Measurements from ENCODE around the gene INSYN2B.

The INSYN2B gene

DNA sequence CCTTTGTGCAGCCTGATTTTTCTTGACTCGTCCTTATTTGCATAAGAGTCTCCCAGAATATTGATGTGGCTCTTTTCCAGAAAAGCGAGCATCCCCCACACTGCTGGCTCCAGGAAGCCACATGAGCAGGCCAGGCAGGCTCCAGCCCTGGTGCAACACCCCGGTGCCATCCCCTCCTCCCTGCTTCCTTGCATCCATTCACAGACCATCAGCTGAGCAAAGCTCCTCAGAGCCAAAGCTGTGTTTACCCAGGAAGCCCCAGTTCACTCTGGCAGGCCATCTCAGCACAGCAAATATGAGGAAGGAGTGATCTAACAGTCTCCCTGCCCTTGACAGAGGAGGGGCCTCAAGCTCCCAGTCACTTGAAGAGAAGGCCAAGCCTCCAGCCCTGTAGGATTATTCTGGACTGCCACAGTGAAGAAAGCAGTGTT is 34.4 kb downstream of the INSYN2B start:
- H3K79me2 ChIP-seq (ENCODE audit: insufficient read depth, low read length) = no peaks in the 10 kb centered on the region
- H3K9me3 ChIP-seq (ENCODE audit: insufficient read depth, low read length, severe bottlenecking) = no peaks in the 10 kb centered on the region
- DNase-seq = no peak
- TF ChIP-seq EZH2 (IDR thresholded peaks at IDR 0.05; ENCODE audit: borderline replicate concordance, low read depth, low read length, severe bottlenecking) = no peak
- TF ChIP-seq CTCF (IDR thresholded peaks at IDR 0.05; ENCODE audit: borderline replicate concordance, extremely low read depth, low read length, poor library complexity, severe bottlenecking) = no peak
- no peaks in the 10 kb centered on the region for H3K4me1 ChIP-seq (ENCODE audit: insufficient read depth, low read length)
- no peaks in the 10 kb centered on the region for H3K27me3 ChIP-seq (ENCODE audit: insufficient read depth, low read length, poor library complexity)
- no peak overlapping the region for H3K4me2 ChIP-seq (ENCODE audit: insufficient read depth, low read length)
- no peak overlapping the region for H3K27ac ChIP-seq (ENCODE audit: low read length)
- H4K20me1 ChIP-seq (ENCODE audit: insufficient read depth, low read length) = peaks cover 19% of the 10 kb centered on the region; the same call in 1 of the 2 replicates
- no peak overlapping the region for H3K4me3 ChIP-seq (ENCODE audit: low read depth in 1 of 2, low read length in 2 of 2)
- 0 out of 3 replicates have a peak, but pooled peaks have one; percentile 19 for ATAC-seq (ENCODE audit: insufficient read depth, low read depth)
- no peak overlapping the region for H3K9ac ChIP-seq (ENCODE audit: low read depth, low read length)
- peaks cover 45% of the 10 kb centered on the region for H3K36me3 ChIP-seq (ENCODE audit: insufficient read depth, low read length)
- no peak overlapping the region for H2AFZ ChIP-seq (ENCODE audit: low read depth, low read length)

DNA sequence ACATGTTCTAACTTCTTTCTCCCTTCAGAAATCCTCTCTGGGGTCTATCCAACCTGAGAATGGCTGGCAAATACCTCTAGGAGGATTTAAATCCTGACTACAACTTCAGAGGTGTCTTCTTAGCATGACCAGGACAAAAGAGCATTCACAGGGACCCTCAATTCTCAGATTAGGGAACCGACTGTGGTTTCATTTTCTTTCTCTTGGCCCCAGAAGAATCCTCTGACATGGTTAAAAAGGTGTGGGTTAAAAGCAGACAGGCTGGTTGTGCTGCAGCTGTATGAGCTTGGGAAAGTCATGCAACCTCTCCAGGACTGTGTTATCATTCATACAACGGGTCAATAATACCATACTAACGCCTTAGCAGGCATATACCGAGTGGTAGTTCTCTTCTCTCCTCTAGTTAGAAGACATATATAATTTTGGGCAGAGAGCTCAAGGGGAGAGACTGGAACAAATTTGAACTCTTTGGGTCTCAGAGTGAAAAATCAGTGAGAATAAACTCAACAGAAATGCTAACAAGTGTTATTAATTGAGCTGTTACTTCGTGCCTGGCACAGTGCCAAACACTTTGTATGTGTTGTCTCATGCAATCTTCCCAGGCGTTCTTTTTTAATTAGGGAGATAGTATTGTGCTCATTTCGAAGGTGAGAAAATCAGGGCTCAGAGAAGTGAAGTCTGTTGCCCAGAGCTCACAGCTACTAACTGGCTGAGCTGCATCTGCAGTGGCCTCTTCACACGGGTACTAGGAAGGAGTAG is 35.2 kb downstream of the INSYN2B start:
- ATAC-seq (ENCODE audit: insufficient read depth, low read depth) = 0 out of 3 replicates have a peak, but pooled peaks have one; percentile 35

DNA sequence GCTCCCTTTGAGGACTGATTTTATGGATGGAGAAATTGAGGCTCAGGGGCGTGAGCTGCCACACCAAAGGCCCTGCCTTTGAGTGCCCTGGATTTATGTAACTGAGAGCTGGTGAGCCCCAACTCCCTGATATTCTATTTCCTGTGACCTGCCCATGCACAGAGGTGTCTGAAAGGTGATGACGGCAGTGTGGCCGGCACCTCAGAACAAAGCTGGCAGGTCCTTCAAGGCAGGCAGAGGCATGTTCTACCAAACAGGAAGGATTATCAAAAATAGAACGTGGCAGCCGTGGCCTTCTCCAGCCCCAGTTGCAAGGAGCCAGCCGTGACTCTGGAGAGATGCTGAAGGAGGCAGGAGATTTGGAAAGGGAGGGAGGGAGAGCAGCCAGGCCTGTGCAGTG is 36.2 kb downstream of the INSYN2B start:
- H3K4me3 ChIP-seq (ENCODE audit: low read depth in 1 of 2, low read length in 2 of 2) = no peak overlapping the region
- H4K20me1 ChIP-seq (ENCODE audit: insufficient read depth, low read length) = peaks cover 20% of the 10 kb centered on the region; the same call in 1 of the 2 replicates
- ATAC-seq (ENCODE audit: insufficient read depth, low read depth) (no peak), DNase-seq (no peak)
- no peaks in the 10 kb centered on the region for H3K4me1 ChIP-seq (ENCODE audit: insufficient read depth, low read length)
- H3K4me2 ChIP-seq (ENCODE audit: insufficient read depth, low read length) = no peak overlapping the region
- peaks cover 37% of the 10 kb centered on the region for H3K36me3 ChIP-seq (ENCODE audit: insufficient read depth, low read length)
- H3K9ac ChIP-seq (ENCODE audit: low read depth, low read length) = no peak overlapping the region
- no peak overlapping the region for H2AFZ ChIP-seq (ENCODE audit: low read depth, low read length)
- H3K79me2 ChIP-seq (ENCODE audit: insufficient read depth, low read length) = no peaks in the 10 kb centered on the region
- no peaks in the 10 kb centered on the region for H3K27me3 ChIP-seq (ENCODE audit: insufficient read depth, low read length, poor library complexity)
- TF ChIP-seq CTCF (IDR thresholded peaks at IDR 0.05; ENCODE audit: borderline replicate concordance, extremely low read depth, low read length, poor library complexity, severe bottlenecking) (no peak), EZH2 (IDR thresholded peaks at IDR 0.05; ENCODE audit: borderline replicate concordance, low read depth, low read length, severe bottlenecking) (no peak)
- no peak overlapping the region for H3K27ac ChIP-seq (ENCODE audit: low read length)
- H3K9me3 ChIP-seq (ENCODE audit: insufficient read depth, low read length, severe bottlenecking) = no peaks in the 10 kb centered on the region

More for the DNA sequence above, 35.2 kb downstream of the INSYN2B start:
- H3K27ac ChIP-seq (ENCODE audit: low read length) = no peak overlapping the region
- no peaks in the 10 kb centered on the region for H3K9me3 ChIP-seq (ENCODE audit: insufficient read depth, low read length, severe bottlenecking)
- TF ChIP-seq EZH2 (IDR thresholded peaks at IDR 0.05; ENCODE audit: borderline replicate concordance, low read depth, low read length, severe bottlenecking) (no peak), CTCF (IDR thresholded peaks at IDR 0.05; ENCODE audit: borderline replicate concordance, extremely low read depth, low read length, poor library complexity, severe bottlenecking) (no peak)
- DNase-seq = no peak
- H3K9ac ChIP-seq (ENCODE audit: low read depth, low read length) = no peak overlapping the region
- no peak overlapping the region for H2AFZ ChIP-seq (ENCODE audit: low read depth, low read length)
- H3K79me2 ChIP-seq (ENCODE audit: insufficient read depth, low read length) = no peaks in the 10 kb centered on the region
- no peak overlapping the region for H3K4me2 ChIP-seq (ENCODE audit: insufficient read depth, low read length)
- peaks cover 22% of the 10 kb centered on the region; the same call in 1 of the 2 replicates for H4K20me1 ChIP-seq (ENCODE audit: insufficient read depth, low read length)
- H3K36me3 ChIP-seq (ENCODE audit: insufficient read depth, low read length) = peaks cover 43% of the 10 kb centered on the region
- H3K27me3 ChIP-seq (ENCODE audit: insufficient read depth, low read length, poor library complexity) = no peaks in the 10 kb centered on the region
- no peak overlapping the region for H3K4me3 ChIP-seq (ENCODE audit: low read depth in 1 of 2, low read length in 2 of 2)
- no peaks in the 10 kb centered on the region for H3K4me1 ChIP-seq (ENCODE audit: insufficient read depth, low read length)

All from DND-41 (cell line).